Measurements from ENCODE around the gene IGFBP2. TPM values are rescaled to one million over a fixed set of nuclear protein-coding genes. Genes with fewer than 3 reads are reported as not detected.

Gene IGFBP2, protein sequence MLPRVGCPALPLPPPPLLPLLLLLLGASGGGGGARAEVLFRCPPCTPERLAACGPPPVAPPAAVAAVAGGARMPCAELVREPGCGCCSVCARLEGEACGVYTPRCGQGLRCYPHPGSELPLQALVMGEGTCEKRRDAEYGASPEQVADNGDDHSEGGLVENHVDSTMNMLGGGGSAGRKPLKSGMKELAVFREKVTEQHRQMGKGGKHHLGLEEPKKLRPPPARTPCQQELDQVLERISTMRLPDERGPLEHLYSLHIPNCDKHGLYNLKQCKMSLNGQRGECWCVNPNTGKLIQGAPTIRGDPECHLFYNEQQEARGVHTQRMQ
- total RNA-seq, result 112 and 840 TPM in 2 replicates

DNA sequence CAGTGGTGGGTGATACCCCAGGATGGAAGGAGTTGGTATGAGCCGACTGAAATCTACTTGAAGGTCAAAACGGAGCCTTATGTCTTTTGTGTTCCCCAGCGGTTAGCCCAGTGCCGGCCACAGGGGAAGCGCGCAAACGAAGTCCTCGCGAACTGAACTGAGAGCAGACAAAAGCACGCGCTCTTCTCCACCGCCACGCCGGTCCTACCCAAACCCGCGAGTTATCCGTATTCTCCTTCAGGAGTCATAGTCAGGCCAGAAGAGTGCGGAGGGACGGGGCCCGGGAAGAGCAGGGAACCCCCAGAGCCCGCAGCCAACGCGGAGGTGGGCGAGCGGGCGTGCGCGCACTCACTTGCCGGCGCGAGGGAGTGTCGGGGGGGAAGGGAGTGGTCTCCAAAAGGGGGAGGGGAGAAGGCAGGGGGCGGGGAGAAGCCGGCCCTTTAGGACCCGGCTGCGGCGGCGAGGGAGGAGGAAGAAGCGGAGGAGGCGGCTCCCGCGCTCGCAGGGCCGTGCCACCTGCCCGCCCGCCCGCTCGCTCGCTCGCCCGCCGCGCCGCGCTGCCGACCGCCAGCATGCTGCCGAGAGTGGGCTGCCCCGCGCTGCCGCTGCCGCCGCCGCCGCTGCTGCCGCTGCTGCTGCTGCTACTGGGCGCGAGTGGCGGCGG is at the start of gene IGFBP2:
TSS of gene IGFBP2 (plus strand) at position 469 of the 664 bp plus-strand sequence. CDS start at position 573, 104 bp downstream.

DNA sequence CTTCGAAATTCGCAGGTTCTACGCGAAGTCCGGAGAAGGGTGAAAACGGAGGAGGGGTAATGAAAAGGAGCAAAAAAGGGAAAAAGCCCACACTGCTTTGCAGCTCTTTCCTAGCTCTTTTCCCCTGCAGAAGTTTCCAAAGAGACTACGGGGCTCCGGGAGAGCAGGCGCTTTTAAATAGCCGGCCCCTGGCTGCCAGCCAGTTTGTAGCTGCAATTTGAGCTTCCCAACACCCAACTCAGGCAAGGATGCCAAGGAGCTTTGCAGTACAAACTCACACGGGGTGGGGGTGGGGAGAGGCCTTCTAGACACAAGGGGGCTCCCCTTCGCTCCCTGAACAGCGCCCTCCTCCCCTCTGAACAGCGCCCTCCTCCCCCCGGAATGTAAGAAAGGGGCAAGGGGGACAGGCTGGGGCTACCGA is 62.2 kb downstream of the IGFBP2 start, which contains the start of gene IGFBP5:
TSS of gene IGFBP5 (minus strand) at position 149 of the 421 bp plus-strand sequence. CDS start 774 bp downstream, outside the sequence.

Other genes with a start within 250 kb of the IGFBP2 start
- gene SMARCAL1, start 220.9 kb upstream of the IGFBP2 start, total RNA-seq, result 10.9 and 21.0 TPM in 2 replicates
- gene RPL37A, start 134.6 kb upstream of the IGFBP2 start, total RNA-seq, result 1,669 and 1,679 TPM in 2 replicates
- 0.34 and 2.3 TPM in 2 replicates for gene IGFBP5, start 62.1 kb downstream of the IGFBP2 start, total RNA-seq
- not detected in 2 replicates for gene TNP1, start 226.6 kb downstream of the IGFBP2 start, total RNA-seq

Measured in nasal cavity respiratory epithelium epithelial cell of viscerocranial mucosa (primary cell).